Measurements from ENCODE around the gene DPP6. TPM values are rescaled to one million over a fixed set of nuclear protein-coding genes. Genes with fewer than 3 reads are reported as not detected.

Gene DPP6
- total RNA-seq, 1 donor from 2014 or later, result 0.48 TPM

- Histone ChIP-seq H3K27me3 (ENCODE audit: insufficient read depth, low read length) (no peaks in the 10 kb centered on the region), H3K79me2 (ENCODE audit: insufficient read depth, low read length) (no peaks in the 10 kb centered on the region), H3K9me3 (ENCODE audit: insufficient read depth, low read depth, low read length) (no peaks in the 10 kb centered on the region), H3K4me3 (ENCODE audit: insufficient read depth, low read depth, low read length) (no peak overlapping the region), H3K27ac (ENCODE audit: low read depth, low read length) (no peak overlapping the region), H4K20me1 (ENCODE audit: insufficient read depth, low read length) (no peaks in the 10 kb centered on the region), H3K9ac (ENCODE audit: low read length) (no peak overlapping the region), H2AFZ (ENCODE audit: low read depth, low read length) (no peak overlapping the region), H3K4me1 (ENCODE audit: insufficient read depth, low read length) (no peaks in the 10 kb centered on the region), H3K4me2 (ENCODE audit: low read length) (no peak overlapping the region), H3K36me3 (ENCODE audit: insufficient read depth, low read length) (no peaks in the 10 kb centered on the region)
- Mint-ChIP-seq H3K4me1 (ENCODE audit: low read depth, unreplicated experiment) (peaks cover 5% of the 10 kb centered on the region), H3K27me3 (ENCODE audit: low read depth, unreplicated experiment) (peaks cover 6% of the 10 kb centered on the region), H3K27ac (ENCODE audit: unreplicated experiment) (no peak overlapping the region), H3K4me3 (ENCODE audit: unreplicated experiment) (no peak overlapping the region), H3K36me3 (ENCODE audit: low read depth, unreplicated experiment) (no peaks in the 10 kb centered on the region), H3K9me3 (ENCODE audit: unreplicated experiment) (no peaks in the 10 kb centered on the region)
- DNase-seq (ENCODE audit: low read depth) (no peak), FAIRE-seq (no peak)
- TF ChIP-seq, protein P1, sequence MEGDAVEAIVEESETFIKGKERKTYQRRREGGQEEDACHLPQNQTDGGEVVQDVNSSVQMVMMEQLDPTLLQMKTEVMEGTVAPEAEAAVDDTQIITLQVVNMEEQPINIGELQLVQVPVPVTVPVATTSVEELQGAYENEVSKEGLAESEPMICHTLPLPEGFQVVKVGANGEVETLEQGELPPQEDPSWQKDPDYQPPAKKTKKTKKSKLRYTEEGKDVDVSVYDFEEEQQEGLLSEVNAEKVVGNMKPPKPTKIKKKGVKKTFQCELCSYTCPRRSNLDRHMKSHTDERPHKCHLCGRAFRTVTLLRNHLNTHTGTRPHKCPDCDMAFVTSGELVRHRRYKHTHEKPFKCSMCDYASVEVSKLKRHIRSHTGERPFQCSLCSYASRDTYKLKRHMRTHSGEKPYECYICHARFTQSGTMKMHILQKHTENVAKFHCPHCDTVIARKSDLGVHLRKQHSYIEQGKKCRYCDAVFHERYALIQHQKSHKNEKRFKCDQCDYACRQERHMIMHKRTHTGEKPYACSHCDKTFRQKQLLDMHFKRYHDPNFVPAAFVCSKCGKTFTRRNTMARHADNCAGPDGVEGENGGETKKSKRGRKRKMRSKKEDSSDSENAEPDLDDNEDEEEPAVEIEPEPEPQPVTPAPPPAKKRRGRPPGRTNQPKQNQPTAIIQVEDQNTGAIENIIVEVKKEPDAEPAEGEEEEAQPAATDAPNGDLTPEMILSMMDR (IDR thresholded peaks at IDR 0.05; ENCODE audit: insufficient read depth, low read depth, low read length), result no peak
- no peak for TF ChIP-seq EZH2 (IDR thresholded peaks at IDR 0.05; ENCODE audit: insufficient read depth, low read length)
Measured at GRCh38 chr7:154419344-154419743, 367.1 kb downstream of the DPP6 start.

GRCh38 chr7:154423231-154423630 lies 371.0 kb downstream of the DPP6 start:
- peaks cover 13% of the 10 kb centered on the region for H3K4me1 Mint-ChIP-seq (ENCODE audit: low read depth, unreplicated experiment)
- no peak overlapping the region for H3K4me3 Mint-ChIP-seq (ENCODE audit: unreplicated experiment)
- Histone ChIP-seq H3K4me3 (ENCODE audit: insufficient read depth, low read depth, low read length) (no peak overlapping the region), H4K20me1 (ENCODE audit: insufficient read depth, low read length) (no peaks in the 10 kb centered on the region), H3K27ac (ENCODE audit: low read depth, low read length) (no peak overlapping the region), H2AFZ (ENCODE audit: low read depth, low read length) (no peak overlapping the region), H3K4me2 (ENCODE audit: low read length) (no peak overlapping the region), H3K9me3 (ENCODE audit: insufficient read depth, low read depth, low read length) (peaks cover 2% of the 10 kb centered on the region), H3K27me3 (ENCODE audit: insufficient read depth, low read length) (no peaks in the 10 kb centered on the region), H3K4me1 (ENCODE audit: insufficient read depth, low read length) (no peaks in the 10 kb centered on the region), H3K9ac (ENCODE audit: low read length) (no peak overlapping the region), H3K79me2 (ENCODE audit: insufficient read depth, low read length) (no peaks in the 10 kb centered on the region), H3K36me3 (ENCODE audit: insufficient read depth, low read length) (no peaks in the 10 kb centered on the region)
- TF ChIP-seq EZH2 (IDR thresholded peaks at IDR 0.05; ENCODE audit: insufficient read depth, low read length), result no peak
- TF ChIP-seq, protein P1 (IDR thresholded peaks at IDR 0.05; ENCODE audit: insufficient read depth, low read depth, low read length), result no peak
- no peaks in the 10 kb centered on the region for H3K9me3 Mint-ChIP-seq (ENCODE audit: unreplicated experiment)
- peaks cover 1% of the 10 kb centered on the region for H3K27me3 Mint-ChIP-seq (ENCODE audit: low read depth, unreplicated experiment)
- FAIRE-seq (no peak), DNase-seq (ENCODE audit: low read depth) (no peak)
- H3K36me3 Mint-ChIP-seq (ENCODE audit: low read depth, unreplicated experiment), result no peaks in the 10 kb centered on the region
- no peak overlapping the region for H3K27ac Mint-ChIP-seq (ENCODE audit: unreplicated experiment)

DNA sequence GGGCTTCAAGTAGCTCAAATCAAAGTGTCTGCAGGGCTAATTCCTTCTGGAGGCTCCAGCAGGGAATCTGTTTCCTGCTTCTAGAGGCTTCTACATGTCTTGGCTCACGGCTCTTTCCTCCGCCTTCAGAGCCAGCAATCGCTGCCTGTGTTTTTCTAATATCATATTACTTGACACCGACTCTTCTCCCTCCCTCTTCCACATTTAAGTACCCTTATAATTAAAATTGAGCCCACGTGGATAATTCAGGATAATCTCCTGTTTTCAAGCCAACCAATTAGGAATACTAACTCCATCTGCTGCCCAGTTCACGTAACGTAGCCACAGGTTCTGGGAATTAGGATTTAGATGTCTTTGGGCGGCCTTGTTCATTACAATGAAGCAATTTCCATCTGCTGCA lies 372.2 kb downstream of the DPP6 start:
- no peak for TF ChIP-seq EZH2 (IDR thresholded peaks at IDR 0.05; ENCODE audit: insufficient read depth, low read length)
- TF ChIP-seq, protein P1 (IDR thresholded peaks at IDR 0.05; ENCODE audit: insufficient read depth, low read depth, low read length), result no peak
- H3K27ac ChIP-seq (ENCODE audit: low read depth, low read length), result no peak overlapping the region
- no peak overlapping the region for H3K9ac ChIP-seq (ENCODE audit: low read length)
- no peaks in the 10 kb centered on the region for H3K36me3 ChIP-seq (ENCODE audit: insufficient read depth, low read length)
- Mint-ChIP-seq H3K27me3 (ENCODE audit: low read depth, unreplicated experiment) (no peaks in the 10 kb centered on the region), H3K9me3 (ENCODE audit: unreplicated experiment) (no peaks in the 10 kb centered on the region), H3K27ac (ENCODE audit: unreplicated experiment) (no peak overlapping the region), H3K4me1 (ENCODE audit: low read depth, unreplicated experiment) (peaks cover 13% of the 10 kb centered on the region), H3K4me3 (ENCODE audit: unreplicated experiment) (no peak overlapping the region), H3K36me3 (ENCODE audit: low read depth, unreplicated experiment) (no peaks in the 10 kb centered on the region)
- peaks cover 2% of the 10 kb centered on the region for H3K9me3 ChIP-seq (ENCODE audit: insufficient read depth, low read depth, low read length)
- H3K4me1 ChIP-seq (ENCODE audit: insufficient read depth, low read length), result no peaks in the 10 kb centered on the region
- H3K79me2 ChIP-seq (ENCODE audit: insufficient read depth, low read length), result no peaks in the 10 kb centered on the region
- no peak overlapping the region for H2AFZ ChIP-seq (ENCODE audit: low read depth, low read length)
- H4K20me1 ChIP-seq (ENCODE audit: insufficient read depth, low read length), result no peaks in the 10 kb centered on the region
- no peaks in the 10 kb centered on the region for H3K27me3 ChIP-seq (ENCODE audit: insufficient read depth, low read length)
- no peak overlapping the region for H3K4me3 ChIP-seq (ENCODE audit: insufficient read depth, low read depth, low read length)
- no peak overlapping the region for H3K4me2 ChIP-seq (ENCODE audit: low read length)
- no peak for FAIRE-seq
- no peak for DNase-seq (ENCODE audit: low read depth)
